GM10847 (cell line): ENCODE results near the gene NDUFB1.

Experiments used
- POLR2A ChIP-seq: IDR thresholded peaks from 2 replicates; pipeline ENCODE4 v1.6.1; 2011; ENCODE audit not compliant: insufficient read length; ENCODE audit errors: extremely low read depth

The NDUFB1 gene

GRCh38 chr14:92121670-92122350 is at the start of gene NDUFB1, which contains the start of gene CPSF2:
Gene NDUFB1, minus strand, starts transcription at chr14:92121706. Its CDS starts 4,069 bp downstream, at chr14:92117637.
Gene CPSF2, plus strand, starts transcription at chr14:92121969. Its CDS starts 9,016 bp downstream, at chr14:92130985.
- peak; percentile 97 for TF ChIP-seq POLR2A

DNA sequence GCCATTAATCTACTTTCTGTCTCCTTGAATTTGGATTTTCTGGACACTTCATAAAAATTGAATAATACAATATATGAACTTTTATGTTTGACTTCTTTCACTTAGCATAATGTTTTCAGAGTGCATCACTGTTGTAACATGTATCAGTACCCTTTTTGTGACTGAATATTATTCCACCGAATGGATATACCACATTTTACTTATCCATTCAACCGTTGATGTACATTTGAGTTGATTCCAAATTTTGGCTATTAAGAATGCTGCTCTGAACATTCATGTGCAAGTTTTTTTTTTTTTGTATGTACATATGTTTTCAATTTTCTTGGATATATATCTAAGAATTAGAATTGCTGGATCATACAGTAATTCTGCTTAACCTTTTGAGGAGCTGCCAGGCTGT is 43.5 kb upstream of the NDUFB1 start:
- TF ChIP-seq POLR2A: no peak

GRCh38 chr14:92161521-92161920 is 40.0 kb upstream of the NDUFB1 start:
- TF ChIP-seq POLR2A: no peak

- no peak for TF ChIP-seq POLR2A
Measured at GRCh38 chr14:92160619-92161018, 39.1 kb upstream of the NDUFB1 start.

DNA sequence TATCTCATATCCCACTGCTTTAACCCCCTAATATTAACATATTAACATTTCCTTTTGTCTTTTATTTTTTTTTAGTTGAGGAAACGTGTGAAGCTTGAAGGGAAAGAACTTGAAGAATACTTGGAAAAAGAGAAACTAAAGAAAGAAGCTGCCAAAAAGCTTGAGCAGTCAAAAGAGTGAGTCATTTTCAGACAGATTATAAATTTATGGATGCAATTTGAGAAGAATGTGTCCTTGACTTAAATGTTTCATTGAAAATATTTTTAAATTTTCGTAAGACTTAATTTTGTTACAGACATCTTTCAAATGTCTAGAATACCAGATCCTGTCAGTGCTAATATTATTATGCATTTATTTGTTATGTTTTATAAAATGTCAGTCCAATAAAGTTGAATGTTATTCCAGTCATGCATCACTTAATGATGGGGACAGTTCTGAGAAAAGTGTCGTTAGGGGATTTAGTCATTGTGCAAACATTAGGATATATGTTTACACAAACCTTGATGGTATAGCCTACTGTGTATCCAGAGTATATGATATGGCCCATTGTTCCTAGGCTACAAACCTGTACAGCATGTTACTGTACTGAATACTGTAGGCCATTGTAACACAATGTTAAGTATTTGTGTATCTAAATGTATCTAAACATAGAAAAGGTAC is 32.9 kb upstream of the NDUFB1 start:
- TF ChIP-seq POLR2A: no peak

GRCh38 chr14:92153581-92153980 is 32.1 kb upstream of the NDUFB1 start:
- no peak for TF ChIP-seq POLR2A

- TF ChIP-seq POLR2A: no peak
Measured at GRCh38 chr14:92144708-92145107, 23.2 kb upstream of the NDUFB1 start.

GRCh38 chr14:92143962-92144361 is 22.5 kb upstream of the NDUFB1 start:
- no peak for TF ChIP-seq POLR2A

GRCh38 chr14:92143309-92143708 is 21.8 kb upstream of the NDUFB1 start:
- no peak for TF ChIP-seq POLR2A

DNA sequence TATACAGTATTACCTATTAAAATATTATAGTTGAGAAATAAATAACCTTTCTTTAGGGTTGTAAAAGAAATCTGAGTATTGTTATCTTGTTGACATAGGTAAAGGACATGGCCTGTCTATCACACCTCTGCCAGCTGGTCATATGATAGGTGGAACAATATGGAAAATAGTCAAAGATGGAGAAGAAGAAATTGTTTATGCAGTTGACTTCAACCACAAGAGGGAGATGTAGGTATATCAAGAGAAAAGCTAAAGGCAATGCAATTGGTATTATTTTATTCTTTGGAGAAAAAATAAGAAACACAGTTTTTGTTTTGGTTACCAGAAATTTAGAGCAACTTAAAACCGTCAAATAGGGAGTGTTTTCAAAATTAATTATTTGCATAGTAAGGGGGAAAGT is 13.8 kb upstream of the NDUFB1 start:
- no peak for TF ChIP-seq POLR2A

DNA sequence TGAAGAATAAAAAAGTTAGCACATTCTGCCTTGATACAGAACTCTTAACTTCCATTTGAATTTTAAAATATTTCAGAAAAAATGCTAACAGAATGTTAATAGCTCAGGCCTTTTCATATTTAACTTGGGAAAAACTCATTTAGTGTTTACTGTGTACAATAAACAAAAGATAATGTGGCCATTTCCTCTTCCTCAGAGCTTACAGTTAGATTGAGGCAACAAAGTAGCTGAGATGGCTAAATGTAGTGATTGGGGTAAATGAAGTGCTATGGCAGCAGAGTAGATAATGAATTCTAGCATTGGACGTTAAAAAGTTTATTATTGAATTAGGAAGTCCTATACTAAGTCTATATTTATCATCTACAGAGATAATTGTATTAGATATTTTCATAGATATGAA is 12.9 kb upstream of the NDUFB1 start:
- TF ChIP-seq POLR2A: no peak

- no peak for TF ChIP-seq POLR2A
Measured at GRCh38 chr14:92122761-92123160, 1.3 kb upstream of the NDUFB1 start.

DNA sequence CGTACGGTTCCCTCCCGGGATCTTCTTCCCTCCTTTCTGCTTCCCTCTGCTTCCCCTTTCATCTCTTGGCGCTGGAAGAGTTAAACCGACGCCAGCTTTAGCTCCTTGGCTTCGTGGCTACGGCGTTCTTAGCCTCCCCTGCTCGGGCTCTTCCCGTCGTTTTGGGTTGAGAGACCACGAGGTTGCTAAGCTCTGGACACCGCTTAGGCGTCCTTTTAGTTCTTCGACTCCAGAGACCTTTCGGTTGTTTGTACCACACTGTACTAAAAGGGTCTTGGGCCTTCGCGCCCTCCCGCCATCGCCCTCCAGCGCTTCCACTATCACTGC is 808 bp upstream of the NDUFB1 start:
- TF ChIP-seq POLR2A: no peak

- TF ChIP-seq POLR2A: no peak
Measured at GRCh38 chr14:92121207-92121669, 268 bp downstream of the NDUFB1 start.

GRCh38 chr14:92109490-92109889 is 12.0 kb downstream of the NDUFB1 start:
- no peak for TF ChIP-seq POLR2A

GRCh38 chr14:92108345-92109254 is 12.9 kb downstream of the NDUFB1 start:
- TF ChIP-seq POLR2A: no peak
